Large intestine (tissue), 3 donors: ENCODE measurements around the gene FRAS1. TPM values are rescaled to one million over a fixed set of nuclear protein-coding genes. Genes with fewer than 3 reads are reported as not detected.
"Not testable (repeated sequence)": the region's sequence is repeated elsewhere in the genome, so short reads cannot be mapped to it uniquely, and the experiment has no call there.

Source experiments
- DNase-seq, 2 donors: peaks; one replicate each; pipeline versions ENCODE4 v3.0.0 to v3.0.0-alpha.2; 2013
- H3K27ac ChIP-seq: one replicate; pipeline ENCODE4 v1.5.1; 2013; ENCODE audit warnings: low read length
- H3K27me3 ChIP-seq: 2 replicates; pipeline ENCODE4 v1.6.1; 2013; ENCODE audit warnings: low read length; ENCODE audit not compliant: control insufficient read depth, insufficient read depth
- H3K36me3 ChIP-seq: 2 replicates; pipeline ENCODE4 v1.6.1; 2013; ENCODE audit warnings: low read length; ENCODE audit not compliant: control insufficient read depth, insufficient read depth
- H3K4me1 ChIP-seq: one replicate; pipeline ENCODE4 v1.6.1; 2013; ENCODE audit warnings: low read length; ENCODE audit not compliant: control insufficient read depth, insufficient read depth
- H3K4me3 ChIP-seq: one replicate; pipeline ENCODE4 v1.5.1; 2013; ENCODE audit warnings: low read length
- H3K9me3 ChIP-seq: one replicate; pipeline ENCODE4 v1.6.1; 2013; ENCODE audit warnings: mild to moderate bottlenecking, low read depth, low read length, moderate library complexity; ENCODE audit not compliant: control insufficient read depth
- WGBS: methylation state at CpG from one replicate; pipeline ENCODE4 v1.1.5; 2013; ENCODE audit warnings: low lambda C conversion rate; ENCODE audit not compliant: insufficient coverage; 5-methylcytosine and 5-hydroxymethylcytosine counted together
- polyA plus RNA-seq: library from polyadenylated mRNA; unstranded; fragments of 120-200 nt; gene quantifications from one replicate; pipeline ENCODE4 v1.2.1, GENCODE V29; 2013

Gene FRAS1
- polyA plus RNA-seq, 1 donor, result 12.9 TPM

GRCh38 chr4:78313754-78314120 is 256.6 kb downstream of the FRAS1 start:
- no peak for DNase-seq
- Histone ChIP-seq H3K4me1 (no peaks in the 10 kb centered on the region), H3K36me3 (peaks cover 15% of the 10 kb centered on the region)

GRCh38 chr4:78318126-78318525 is 261.0 kb downstream of the FRAS1 start:
- no CpG with 5 or more reads among the region's 1 CpG for whole genome bisulfite sequencing
- Histone ChIP-seq H3K36me3 (peaks cover 20% of the 10 kb centered on the region), H3K4me3 (no peak overlapping the region), H3K27me3 (no peaks in the 10 kb centered on the region), H3K27ac (no peak overlapping the region), H3K9me3 (no peaks in the 10 kb centered on the region), H3K4me1 (no peaks in the 10 kb centered on the region)
- DNase-seq, result no peak

More at GRCh38 chr4:78313754-78314120, 256.6 kb downstream of the FRAS1 start:
- no peak overlapping the region for H3K4me3 ChIP-seq
- no peak overlapping the region for H3K27ac ChIP-seq
- H3K9me3 ChIP-seq, result no peaks in the 10 kb centered on the region
- H3K27me3 ChIP-seq, result no peaks in the 10 kb centered on the region

- no peak for DNase-seq
- WGBS, result 86% methylated on average over 2 of the region's 4 CpGs
- H3K27ac ChIP-seq, result no peak overlapping the region
Measured at GRCh38 chr4:78320349-78320935, 263.3 kb downstream of the FRAS1 start.

GRCh38 chr4:78322032-78322431 is 264.9 kb downstream of the FRAS1 start:
- Histone ChIP-seq H3K4me3 (no peak overlapping the region), H3K4me1 (peaks cover 7% of the 10 kb centered on the region), H3K27me3 (no peaks in the 10 kb centered on the region), H3K36me3 (peaks cover 12% of the 10 kb centered on the region), H3K9me3 (no peaks in the 10 kb centered on the region), H3K27ac (no peak overlapping the region)
- DNase-seq, result no peak
- WGBS, result no CpG with 5 or more reads among the region's 5 CpGs

More at GRCh38 chr4:78320349-78320935, 263.3 kb downstream of the FRAS1 start:
- Histone ChIP-seq H3K4me3 (no peak overlapping the region), H3K36me3 (peaks cover 19% of the 10 kb centered on the region), H3K9me3 (no peaks in the 10 kb centered on the region), H3K4me1 (peaks cover 4% of the 10 kb centered on the region), H3K27me3 (no peaks in the 10 kb centered on the region)

GRCh38 chr4:78323439-78323838 is 266.3 kb downstream of the FRAS1 start:
- no peak for DNase-seq
- Histone ChIP-seq H3K27me3 (no peaks in the 10 kb centered on the region), H3K4me1 (peaks cover 7% of the 10 kb centered on the region), H3K36me3 (peaks cover 10% of the 10 kb centered on the region), H3K9me3 (no peaks in the 10 kb centered on the region), H3K27ac (no peak overlapping the region), H3K4me3 (no peak overlapping the region)
- 86% methylated on average over 2 of the region's 3 CpGs for WGBS

- Histone ChIP-seq H3K9me3 (no peaks in the 10 kb centered on the region), H3K4me3 (no peak overlapping the region), H3K27ac (no peak overlapping the region), H3K36me3 (peaks cover 4% of the 10 kb centered on the region), H3K4me1 (peaks cover 7% of the 10 kb centered on the region), H3K27me3 (no peaks in the 10 kb centered on the region)
- DNase-seq, result no peak
- no CpG with 5 or more reads among the region's 1 CpG for WGBS
Measured at GRCh38 chr4:78324625-78325024, 267.5 kb downstream of the FRAS1 start.

GRCh38 chr4:78325271-78326157 is 268.4 kb downstream of the FRAS1 start:
- WGBS, result 44% methylated on average over 4 of the region's 9 CpGs
- DNase-seq, result peak; percentile 70 to 92
- Histone ChIP-seq H3K4me3 (no peak overlapping the region), H3K27me3 (no peaks in the 10 kb centered on the region), H3K27ac (peak overlapping the region; percentile 36), H3K36me3 (no peaks in the 10 kb centered on the region), H3K4me1 (peaks cover 7% of the 10 kb centered on the region), H3K9me3 (no peaks in the 10 kb centered on the region)

- H3K9me3 ChIP-seq, DNase-seq, H3K4me3 ChIP-seq, H3K27ac ChIP-seq, H3K27me3 ChIP-seq, H3K4me1 ChIP-seq, H3K36me3 ChIP-seq: not testable (repeated sequence)
- no CpG with 5 or more reads among the region's 2 CpGs for WGBS
Measured at GRCh38 chr4:78328591-78328990, 271.5 kb downstream of the FRAS1 start.

- no peaks in the 10 kb centered on the region for H3K27me3 ChIP-seq
- H3K36me3 ChIP-seq, result peaks cover 3% of the 10 kb centered on the region
- H3K27ac ChIP-seq, result no peak overlapping the region
- WGBS, result 100% methylated on average over 1 of the region's 2 CpGs
- DNase-seq, result no peak
- H3K4me1 ChIP-seq, result peaks cover 2% of the 10 kb centered on the region
- H3K4me3 ChIP-seq, result no peak overlapping the region
- no peaks in the 10 kb centered on the region for H3K9me3 ChIP-seq
Measured at GRCh38 chr4:78331186-78331585, 274.1 kb downstream of the FRAS1 start.

GRCh38 chr4:78331965-78332364 is 274.8 kb downstream of the FRAS1 start:
- Histone ChIP-seq H3K4me3 (no peak overlapping the region), H3K4me1 (peaks cover 9% of the 10 kb centered on the region), H3K9me3 (no peaks in the 10 kb centered on the region), H3K36me3 (peaks cover 3% of the 10 kb centered on the region), H3K27ac (no peak overlapping the region), H3K27me3 (no peaks in the 10 kb centered on the region)
- no peak for DNase-seq
- WGBS, result 100% methylated on average over 1 of the region's 5 CpGs
